BLaER1 (cell line): ENCODE results near the gene KIAA0825.

Source experiments
- H3K27ac ChIP-seq: shearing (Covaris generic); formaldehyde crosslinking; 2 replicates; pipeline ENCODE4 v1.8.1; 2022
- H3K27me3 ChIP-seq: shearing (Covaris generic); formaldehyde crosslinking; 2 replicates; pipeline ENCODE4 v1.8.1; 2022
- H3K36me3 ChIP-seq: shearing (Covaris generic); formaldehyde crosslinking; 2 replicates; pipeline ENCODE4 v1.8.1; 2022
- H3K4me1 ChIP-seq: shearing (Covaris generic); formaldehyde crosslinking; 2 replicates; pipeline ENCODE4 v1.8.1; 2022
- H3K4me2 ChIP-seq: shearing (Covaris generic); formaldehyde crosslinking; 2 replicates; pipeline ENCODE4 v1.8.1; 2022
- H3K4me3 ChIP-seq: shearing (Covaris generic); formaldehyde crosslinking; 2 replicates; pipeline ENCODE4 v1.8.1; 2022
- H3K9ac ChIP-seq: shearing (Covaris generic); formaldehyde crosslinking; 2 replicates; pipeline ENCODE4 v1.8.1; 2022
- H3K9me3 ChIP-seq: shearing (Covaris generic); formaldehyde crosslinking; 2 replicates; pipeline ENCODE4 v1.8.1; 2022
- H4K20me1 ChIP-seq: shearing (Covaris generic); formaldehyde crosslinking; 2 replicates; pipeline ENCODE4 v1.8.1; 2022
- Cebpa-rat ChIP-seq: shearing (Covaris generic); IDR thresholded peaks from 2 replicates; pipeline ENCODE4 v1.8.1; 2022

KIAA0825 gene

DNA sequence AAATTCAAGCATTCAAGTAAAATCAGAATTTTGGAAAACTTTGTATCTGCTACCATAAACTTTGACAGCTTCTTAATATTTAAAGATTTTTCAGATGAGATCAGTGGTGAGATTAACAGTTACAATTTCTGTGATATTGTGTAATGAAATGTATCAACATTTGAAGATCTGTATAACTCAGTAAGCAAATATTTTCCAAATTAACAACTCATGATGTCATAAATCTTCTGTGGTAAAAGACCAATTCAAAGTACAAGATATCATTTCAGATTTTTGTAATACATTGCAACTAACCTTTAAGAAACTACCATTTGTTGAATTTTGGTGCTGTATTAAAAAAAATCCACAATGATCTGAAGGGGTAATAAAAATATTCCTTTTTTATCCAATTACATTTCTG is 352.2 kb downstream of the KIAA0825 start:
- Histone ChIP-seq H3K9me3 (no peaks in the 10 kb centered on the region), H3K36me3 (no peaks in the 10 kb centered on the region), H3K4me2 (no peak overlapping the region), H3K27me3 (no peaks in the 10 kb centered on the region), H4K20me1 (no peaks in the 10 kb centered on the region), H3K4me3 (no peak overlapping the region), H3K4me1 (peaks cover 6% of the 10 kb centered on the region; the same call in 1 of the 2 replicates), H3K9ac (no peak overlapping the region), H3K27ac (no peak overlapping the region)
- TF ChIP-seq Cebpa-rat, result no peak

GRCh38 chr5:94263068-94263467 is 355.3 kb downstream of the KIAA0825 start:
- H3K9ac ChIP-seq, result no peak overlapping the region
- H3K27me3 ChIP-seq, result no peaks in the 10 kb centered on the region
- H3K4me3 ChIP-seq, result no peak overlapping the region
- no peak overlapping the region for H3K4me2 ChIP-seq
- H4K20me1 ChIP-seq, result no peaks in the 10 kb centered on the region
- H3K9me3 ChIP-seq, result no peaks in the 10 kb centered on the region
- no peak for TF ChIP-seq Cebpa-rat
- no peak overlapping the region for H3K27ac ChIP-seq
- H3K4me1 ChIP-seq, result peaks cover under 1% of the 10 kb centered on the region; the same call in 1 of the 2 replicates
- H3K36me3 ChIP-seq, result no peaks in the 10 kb centered on the region

- Histone ChIP-seq H3K27ac (no peak overlapping the region), H4K20me1 (no peaks in the 10 kb centered on the region), H3K4me2 (no peak overlapping the region), H3K4me1 (no peaks in the 10 kb centered on the region), H3K9me3 (no peaks in the 10 kb centered on the region), H3K4me3 (no peak overlapping the region), H3K9ac (no peak overlapping the region), H3K36me3 (no peaks in the 10 kb centered on the region), H3K27me3 (no peaks in the 10 kb centered on the region)
- no peak for TF ChIP-seq Cebpa-rat
These were observed 358.3 kb downstream of the KIAA0825 start for GRCh38 chr5:94260096-94260495.

DNA sequence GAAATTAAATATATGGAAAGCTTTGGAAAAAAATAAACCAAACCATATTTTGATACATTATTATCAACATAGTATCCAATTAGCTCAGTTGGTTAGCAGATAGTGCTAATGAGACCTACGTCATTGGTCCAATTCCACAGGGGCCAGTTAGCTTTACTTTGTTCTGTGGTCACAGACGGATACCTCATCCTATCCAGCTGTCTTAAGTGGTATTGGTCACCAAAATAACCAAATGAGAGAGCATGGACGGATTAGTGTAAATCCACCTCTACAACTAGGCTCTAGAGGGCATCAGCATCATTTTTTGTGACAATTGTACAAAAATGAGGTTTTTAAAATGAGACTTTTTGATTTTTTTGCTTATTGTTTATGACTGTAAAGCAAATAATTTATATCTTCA is 364.2 kb downstream of the KIAA0825 start:
- H3K4me2 ChIP-seq, result no peak overlapping the region
- H3K4me1 ChIP-seq, result no peaks in the 10 kb centered on the region
- no peaks in the 10 kb centered on the region for H3K27me3 ChIP-seq
- no peak for TF ChIP-seq Cebpa-rat
- H3K4me3 ChIP-seq, result no peak overlapping the region
- no peaks in the 10 kb centered on the region for H3K36me3 ChIP-seq
- H3K27ac ChIP-seq, result no peak overlapping the region
- no peaks in the 10 kb centered on the region for H4K20me1 ChIP-seq
- H3K9me3 ChIP-seq, result no peaks in the 10 kb centered on the region
- H3K9ac ChIP-seq, result no peak overlapping the region

GRCh38 chr5:94250985-94251384 is 367.4 kb downstream of the KIAA0825 start:
- H3K27me3 ChIP-seq, result no peaks in the 10 kb centered on the region
- no peak overlapping the region for H3K4me2 ChIP-seq
- no peaks in the 10 kb centered on the region for H4K20me1 ChIP-seq
- no peak for TF ChIP-seq Cebpa-rat
- H3K27ac ChIP-seq, result no peak overlapping the region
- H3K9ac ChIP-seq, result no peak overlapping the region
- no peaks in the 10 kb centered on the region for H3K9me3 ChIP-seq
- H3K36me3 ChIP-seq, result no peaks in the 10 kb centered on the region
- H3K4me3 ChIP-seq, result no peak overlapping the region
- no peaks in the 10 kb centered on the region for H3K4me1 ChIP-seq

DNA sequence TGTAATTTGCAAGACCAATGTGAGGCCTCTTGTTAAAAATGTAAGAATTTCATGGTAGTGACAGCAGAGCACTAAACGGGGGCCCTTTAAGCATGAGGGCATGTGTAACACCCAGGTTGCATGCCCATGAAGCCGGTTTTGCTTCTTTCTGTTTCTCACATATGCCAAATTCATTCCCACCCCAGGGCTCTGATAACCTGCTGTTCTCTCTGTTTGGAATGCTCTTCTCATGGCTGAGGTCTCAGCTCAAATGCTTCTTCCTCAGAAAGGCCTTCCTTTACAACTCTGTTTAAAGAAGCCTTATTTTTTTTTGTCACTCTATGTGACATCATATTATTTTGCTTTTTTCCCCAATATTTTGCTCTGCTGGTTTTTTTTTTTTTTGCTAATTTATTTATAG is 369.0 kb downstream of the KIAA0825 start:
- H3K4me3 ChIP-seq, result no peak overlapping the region
- no peaks in the 10 kb centered on the region for H3K27me3 ChIP-seq
- H3K4me2 ChIP-seq, result no peak overlapping the region
- no peak for TF ChIP-seq Cebpa-rat
- no peaks in the 10 kb centered on the region for H3K36me3 ChIP-seq
- H3K4me1 ChIP-seq, result no peaks in the 10 kb centered on the region
- H3K9me3 ChIP-seq, result no peaks in the 10 kb centered on the region
- H3K9ac ChIP-seq, result no peak overlapping the region
- no peaks in the 10 kb centered on the region for H4K20me1 ChIP-seq
- H3K27ac ChIP-seq, result no peak overlapping the region

DNA sequence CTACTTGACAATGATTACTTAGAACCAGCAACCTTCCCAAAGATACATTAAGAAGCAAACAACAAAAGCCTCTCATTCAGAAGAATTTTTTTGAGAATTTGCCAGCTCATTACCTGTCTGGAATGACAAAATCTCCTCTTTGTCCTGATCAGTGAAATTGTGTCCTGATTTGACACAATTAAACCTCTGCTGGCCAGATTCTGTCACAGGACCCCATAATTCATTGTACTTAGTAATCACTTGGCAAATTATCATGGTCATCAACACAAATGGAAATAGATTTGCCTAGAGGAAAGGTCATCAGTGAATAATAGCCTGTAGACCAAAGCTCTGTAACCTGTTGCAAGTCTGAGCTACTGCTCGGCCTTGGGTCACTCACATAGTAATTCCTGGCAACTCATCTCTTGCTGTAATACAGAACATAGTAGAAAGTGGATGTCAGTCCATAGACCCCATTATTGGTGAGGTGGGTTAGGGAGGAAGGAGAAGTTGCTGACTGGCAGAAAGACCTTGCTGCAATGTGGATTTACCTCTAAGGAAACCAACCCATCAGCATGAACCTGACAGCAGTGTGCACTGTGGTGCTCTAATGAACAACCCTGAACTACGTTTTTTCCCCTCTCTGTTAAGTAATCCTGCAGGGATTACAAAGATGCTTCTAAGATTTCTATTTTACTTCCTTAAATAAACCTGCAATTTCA is 370.1 kb downstream of the KIAA0825 start:
- H4K20me1 ChIP-seq, result no peaks in the 10 kb centered on the region
- no peaks in the 10 kb centered on the region for H3K9me3 ChIP-seq
- H3K4me1 ChIP-seq, result no peaks in the 10 kb centered on the region
- no peak for TF ChIP-seq Cebpa-rat
- no peak overlapping the region for H3K4me3 ChIP-seq
- H3K27me3 ChIP-seq, result no peaks in the 10 kb centered on the region
- H3K4me2 ChIP-seq, result no peak overlapping the region
- no peaks in the 10 kb centered on the region for H3K36me3 ChIP-seq
- H3K27ac ChIP-seq, result no peak overlapping the region
- H3K9ac ChIP-seq, result no peak overlapping the region

DNA sequence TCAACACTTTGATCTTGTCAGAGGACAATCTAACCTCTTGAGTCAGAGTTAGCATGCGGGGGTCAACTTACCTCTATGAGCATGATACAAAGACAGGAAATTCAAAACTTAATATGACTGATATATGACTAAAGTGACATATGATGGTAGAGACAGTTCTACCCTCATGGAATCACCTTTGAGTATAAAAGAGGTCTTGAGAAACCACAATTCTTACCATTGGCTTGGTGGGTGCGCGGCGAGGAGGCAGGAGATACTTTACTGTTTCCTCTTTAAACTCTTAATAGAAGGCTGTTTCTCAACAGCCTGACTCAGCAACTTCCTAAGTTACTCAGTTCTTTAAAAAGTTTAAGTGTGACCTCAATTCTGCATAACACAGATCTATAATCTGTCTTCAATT is 372.8 kb downstream of the KIAA0825 start:
- H3K4me2 ChIP-seq, result no peak overlapping the region
- no peak for TF ChIP-seq Cebpa-rat

DNA sequence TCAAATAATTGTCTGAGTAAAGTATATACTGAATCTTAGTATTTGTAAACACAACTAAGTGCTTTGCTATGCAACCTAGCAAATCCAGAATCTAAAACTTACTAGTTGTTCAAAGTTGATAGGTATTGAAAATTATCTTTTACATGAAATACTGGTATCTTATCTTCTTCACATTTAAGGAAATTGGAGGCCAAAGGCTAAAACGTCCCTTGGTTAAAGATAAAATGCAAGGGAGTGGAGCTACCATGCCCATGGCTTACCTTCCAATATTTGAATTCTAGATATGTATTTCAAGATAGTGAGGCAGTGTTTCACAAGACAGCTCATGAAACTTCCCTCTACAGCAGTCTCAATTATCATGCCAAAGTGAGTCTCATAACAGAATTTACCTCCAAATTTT is 373.5 kb downstream of the KIAA0825 start:
- Histone ChIP-seq H3K4me2 (no peak overlapping the region), H3K4me1 (no peaks in the 10 kb centered on the region), H3K9ac (no peak overlapping the region)

More for the DNA sequence above, 372.8 kb downstream of the KIAA0825 start:
- Histone ChIP-seq H3K4me3 (no peak overlapping the region), H3K9me3 (no peaks in the 10 kb centered on the region), H3K27ac (no peak overlapping the region), H4K20me1 (no peaks in the 10 kb centered on the region), H3K27me3 (no peaks in the 10 kb centered on the region), H3K9ac (no peak overlapping the region), H3K36me3 (no peaks in the 10 kb centered on the region), H3K4me1 (no peaks in the 10 kb centered on the region)

GRCh38 chr5:94243612-94244011 is 374.8 kb downstream of the KIAA0825 start:
- no peaks in the 10 kb centered on the region for H3K27me3 ChIP-seq
- H3K36me3 ChIP-seq, result no peaks in the 10 kb centered on the region
- H3K4me3 ChIP-seq, result no peak overlapping the region
- no peak for TF ChIP-seq Cebpa-rat
- H3K9ac ChIP-seq, result no peak overlapping the region
- no peaks in the 10 kb centered on the region for H3K9me3 ChIP-seq
- H3K4me2 ChIP-seq, result no peak overlapping the region
- H3K27ac ChIP-seq, result no peak overlapping the region
- no peaks in the 10 kb centered on the region for H3K4me1 ChIP-seq
- no peaks in the 10 kb centered on the region for H4K20me1 ChIP-seq

More for the DNA sequence above, 373.5 kb downstream of the KIAA0825 start:
- Histone ChIP-seq H3K4me3 (no peak overlapping the region), H3K36me3 (no peaks in the 10 kb centered on the region), H4K20me1 (no peaks in the 10 kb centered on the region), H3K9me3 (no peaks in the 10 kb centered on the region), H3K27ac (no peak overlapping the region), H3K27me3 (no peaks in the 10 kb centered on the region)
- no peak for TF ChIP-seq Cebpa-rat
